NCI-H187 (cell line): Measurements from ENCODE around the gene B4GALNT1.
A peak's percentile ranks its signal among the peaks of the same experiment; 100 is the strongest.
"Not testable (repeated sequence)": the region's sequence is repeated elsewhere in the genome, so short reads cannot be mapped to it uniquely, and the experiment has no call there.

Source experiments
- DNase-seq, 2 experiments: peaks; one replicate each; lab custom pipeline; 2025; lab: John Stamatoyannopoulos, UW

The B4GALNT1 gene

DNA sequence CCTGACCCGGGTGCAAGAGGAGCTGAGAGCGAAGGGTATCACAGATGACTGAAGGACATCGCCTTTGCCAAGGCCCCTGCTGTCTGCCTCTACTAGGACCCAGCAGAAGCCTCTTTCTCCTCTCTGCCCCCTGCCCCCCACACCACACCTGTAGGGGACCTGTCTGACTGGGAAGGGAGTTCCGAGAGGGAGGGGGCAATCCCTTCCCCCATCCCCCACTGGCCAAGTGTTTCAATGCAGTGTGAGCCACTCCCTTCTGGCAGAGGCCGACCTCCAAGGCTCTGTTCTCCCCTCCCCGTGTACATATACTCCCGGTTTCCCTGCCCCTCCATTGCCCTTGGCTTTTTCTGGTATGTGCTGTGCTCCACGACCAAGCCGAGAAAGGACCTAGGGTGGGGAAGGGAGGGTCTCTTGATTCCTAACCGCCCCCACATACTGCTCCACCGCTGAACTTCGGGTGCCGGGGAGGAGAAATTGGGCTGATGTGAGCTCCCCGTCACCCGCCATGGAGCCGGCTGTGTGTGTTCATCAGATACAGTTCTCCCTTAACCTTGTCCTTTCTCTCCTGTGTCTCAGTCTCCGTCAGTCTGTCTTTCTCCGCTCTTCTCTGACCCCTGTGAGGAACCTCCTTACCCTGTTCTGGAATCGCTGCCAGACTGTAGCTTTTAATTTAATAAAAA is 23.8 kb downstream of the B4GALNT1 start:
- no peak for DNase-seq

DNA sequence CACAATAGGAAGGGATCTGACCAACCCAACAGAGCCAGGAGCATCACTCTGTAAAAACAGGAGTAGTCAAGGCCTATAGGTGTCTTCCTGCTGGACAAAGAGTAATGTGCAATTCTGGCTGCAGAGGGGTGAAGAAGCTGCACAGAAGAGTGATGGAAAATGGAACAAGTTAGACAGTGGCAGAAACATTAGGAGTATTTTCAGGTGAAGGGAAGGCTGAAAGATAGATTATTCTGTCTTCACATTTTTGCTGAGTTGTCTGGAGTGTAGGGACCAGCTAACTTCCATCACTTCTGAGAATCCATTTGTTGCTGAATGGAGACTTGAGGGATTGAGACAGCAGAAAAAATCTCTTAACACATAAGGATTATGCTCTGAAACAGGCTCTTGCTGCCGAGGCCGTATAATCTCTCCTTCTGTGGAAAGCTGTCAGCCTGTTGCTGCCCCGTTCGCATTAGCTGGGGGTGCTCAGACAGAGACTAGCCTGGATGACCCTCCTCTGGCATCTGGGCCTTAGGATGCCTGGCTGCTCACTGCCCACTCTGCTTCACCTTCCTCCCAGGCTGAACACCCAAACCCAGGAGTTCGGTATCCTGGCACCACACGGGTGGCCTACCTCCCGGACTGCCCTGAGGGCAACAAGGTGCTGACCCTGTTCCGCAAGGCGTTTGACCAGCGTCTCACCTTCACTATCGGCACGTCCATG is 24.9 kb downstream of the B4GALNT1 start:
- DNase-seq = no peak

DNA sequence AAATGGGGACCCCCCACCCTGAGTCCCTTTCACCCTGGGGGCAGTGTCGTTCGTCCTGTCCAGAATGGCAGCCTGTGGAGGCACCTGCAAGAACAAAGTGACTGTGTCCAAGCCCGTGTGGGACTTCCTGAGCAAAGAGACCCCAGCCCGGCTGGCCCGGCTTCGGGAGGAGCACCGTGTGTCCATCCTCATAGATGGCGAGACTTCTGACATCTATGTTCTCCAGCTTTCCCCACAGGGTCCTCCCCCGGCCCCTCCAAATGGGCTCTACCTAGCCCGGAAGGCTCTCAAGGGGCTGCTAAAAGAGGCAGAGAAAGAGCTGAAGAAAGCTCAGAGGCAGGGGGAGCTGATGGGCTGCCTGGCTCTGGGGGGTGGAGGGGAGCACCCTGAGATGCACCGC is 26.2 kb downstream of the B4GALNT1 start:
- no peak for DNase-seq

DNA sequence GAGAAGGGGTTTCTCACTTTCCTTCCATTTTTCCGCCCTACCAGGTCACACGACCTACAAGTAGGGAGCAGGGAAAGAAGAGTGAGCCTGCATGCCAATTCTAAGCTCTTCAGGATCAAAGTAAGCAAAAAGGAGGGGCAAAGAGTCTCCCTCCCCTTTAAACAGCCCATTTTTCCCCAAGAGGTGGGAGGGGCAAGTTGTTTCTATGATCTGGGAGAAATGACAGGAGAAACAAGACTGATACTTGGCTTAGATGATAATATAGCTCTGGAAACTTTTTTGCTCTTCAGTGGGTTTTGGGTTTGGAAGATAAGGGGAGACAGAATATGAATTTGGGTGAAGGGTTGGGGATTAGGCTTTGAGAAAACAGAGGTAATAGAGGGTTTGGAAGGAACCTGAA is 26.6 kb downstream of the B4GALNT1 start:
- no peak for DNase-seq

DNA sequence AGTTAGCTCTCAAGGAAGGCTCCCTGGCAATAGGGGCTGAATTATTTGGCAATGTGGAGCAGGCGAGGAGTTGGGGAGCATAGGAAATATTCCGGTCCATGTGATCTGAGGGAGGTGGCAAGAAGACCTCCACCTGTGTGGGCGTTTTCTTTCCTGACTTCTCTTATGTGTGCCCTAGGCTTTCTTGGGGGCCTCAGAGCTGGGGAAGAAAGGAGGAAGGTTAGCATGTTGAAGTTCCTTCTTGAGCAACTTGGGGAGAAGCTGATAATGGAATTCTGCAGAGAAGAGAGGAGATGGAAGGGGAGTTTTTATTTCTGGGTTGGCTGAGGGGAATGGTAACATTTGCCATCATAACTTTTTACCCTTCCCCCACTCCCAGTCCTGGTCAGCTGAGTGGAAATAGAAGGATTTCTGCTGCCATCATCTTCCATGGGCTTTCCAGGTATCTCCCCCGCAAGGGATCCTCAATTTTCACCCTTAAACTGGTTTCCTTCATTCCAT is 27.1 kb downstream of the B4GALNT1 start:
- no peak for DNase-seq

DNA sequence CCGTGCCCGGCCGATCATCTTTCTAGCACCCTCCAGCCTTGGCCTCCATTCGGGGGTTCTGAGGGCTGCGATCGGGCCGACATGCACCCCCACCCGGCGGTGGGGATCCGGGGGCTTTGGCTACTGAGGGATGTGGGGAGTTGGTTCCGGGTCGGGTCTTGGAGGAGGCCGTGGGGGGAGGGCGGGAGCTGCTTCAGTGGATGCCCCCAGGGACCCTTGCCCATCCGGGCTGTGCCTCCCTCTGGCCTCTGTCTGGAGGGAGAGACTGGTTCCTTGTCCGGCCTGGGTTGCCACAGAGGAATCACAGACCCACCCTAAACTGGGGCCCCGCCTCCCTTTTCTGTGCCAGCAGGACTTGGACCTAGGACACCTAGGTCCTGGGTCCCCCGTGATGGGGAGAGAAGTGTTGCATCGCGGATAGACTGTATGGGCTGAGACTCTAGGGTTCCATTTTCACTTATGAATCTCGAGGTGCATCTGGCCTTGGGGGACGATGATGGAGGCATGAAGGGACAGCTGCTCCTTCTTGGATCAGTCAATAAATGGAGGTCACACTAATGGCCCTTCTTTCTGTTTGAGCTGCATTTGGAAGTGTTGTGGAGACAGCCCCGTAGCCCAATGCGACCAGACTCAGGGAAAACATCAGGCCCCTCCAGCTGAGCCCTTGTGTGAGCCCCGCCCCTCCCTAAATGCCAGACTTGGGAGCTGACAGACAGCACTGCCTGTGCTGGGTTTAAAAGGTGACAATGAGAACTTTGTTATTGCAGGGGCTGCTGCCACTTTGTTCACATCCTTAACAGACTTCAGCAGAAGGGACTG is 27.8 kb downstream of the B4GALNT1 start:
- no peak for DNase-seq

DNA sequence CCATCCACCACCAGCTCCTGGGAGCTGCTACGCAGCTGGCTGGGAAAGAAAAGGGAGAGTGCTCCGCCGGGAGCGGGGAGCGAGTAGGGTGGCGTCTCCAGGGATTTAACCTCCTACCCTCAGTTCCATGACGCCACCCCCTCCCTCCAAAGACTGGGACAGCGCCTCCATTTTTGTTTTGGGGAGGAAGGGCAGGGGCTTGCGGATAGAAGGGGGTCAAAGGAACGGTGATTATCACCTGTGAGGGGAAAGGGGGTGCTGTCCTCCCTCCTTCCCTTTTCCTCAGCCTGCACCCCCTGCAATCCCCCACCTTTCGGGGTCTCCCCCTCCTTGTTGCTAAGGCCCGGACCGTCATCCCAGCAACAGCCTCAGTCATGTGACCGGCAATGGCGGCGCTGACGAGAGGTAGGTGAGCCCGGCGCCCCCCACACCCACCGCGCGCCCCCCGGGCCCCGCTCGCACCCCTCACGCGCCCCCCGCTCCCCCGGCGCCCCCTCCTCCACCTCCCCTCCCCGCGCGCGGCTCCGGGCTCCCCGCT is 28.5 kb downstream of the B4GALNT1 start, which contains the start of gene DTX3:
Gene DTX3 (plus strand): TSS at position 371 of the 538 bp plus-strand sequence. CDS start 1,694 bp downstream, outside the sequence.
- DNase-seq = peak in 1 of 2 experiments; percentile 30

DNA sequence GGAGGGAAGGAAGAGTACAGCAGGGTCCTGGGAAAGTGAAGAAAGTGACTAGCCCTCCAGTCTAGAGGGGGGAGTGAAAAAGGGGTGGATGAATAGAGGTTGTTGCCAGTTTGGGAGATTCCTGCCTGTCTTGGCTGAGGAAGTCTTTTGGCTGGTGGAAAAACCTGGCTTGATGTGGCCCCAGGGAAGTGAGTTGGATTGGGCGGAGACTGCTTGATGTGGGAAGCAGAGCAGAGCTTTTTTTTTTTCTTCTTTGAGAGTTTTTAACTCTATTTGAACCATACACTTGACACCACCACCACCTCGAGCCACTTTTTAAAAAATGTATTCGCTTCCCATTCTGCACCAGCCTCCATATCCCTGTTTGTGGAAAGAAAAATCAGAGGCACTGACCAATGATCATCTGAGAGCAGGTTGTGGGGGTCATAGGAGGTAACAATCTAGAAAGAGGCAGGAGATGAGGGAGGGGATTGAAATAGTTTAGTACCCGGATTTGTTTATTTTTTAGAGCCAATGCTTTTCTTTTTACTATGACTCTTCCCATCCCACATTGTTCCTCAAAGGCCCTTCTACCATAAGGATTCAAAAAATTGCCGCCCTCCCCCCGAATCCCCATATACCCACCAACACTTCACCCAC is 29.1 kb downstream of the B4GALNT1 start:
- peak in 1 of 2 experiments; percentile 15 for DNase-seq

DNA sequence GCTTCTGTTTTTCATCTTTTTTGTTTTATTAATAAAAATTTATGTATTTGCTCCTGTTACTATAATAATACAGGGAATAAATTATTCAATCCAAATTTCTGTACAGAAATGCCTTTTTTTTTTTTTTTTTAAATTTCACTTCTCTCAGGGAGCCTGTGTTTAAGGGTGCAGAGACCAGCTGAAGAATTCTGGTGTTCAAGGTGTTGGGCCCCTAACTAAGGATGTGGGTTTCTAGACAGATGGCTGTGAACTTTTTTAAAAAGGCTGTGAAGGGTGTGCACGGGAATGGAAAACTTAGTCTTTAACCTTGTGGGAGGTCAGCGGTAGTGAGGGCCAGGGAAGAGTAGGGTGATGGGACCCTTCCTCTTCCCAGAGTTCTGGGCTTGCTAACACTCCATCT is 29.7 kb downstream of the B4GALNT1 start:
- no peak for DNase-seq

DNA sequence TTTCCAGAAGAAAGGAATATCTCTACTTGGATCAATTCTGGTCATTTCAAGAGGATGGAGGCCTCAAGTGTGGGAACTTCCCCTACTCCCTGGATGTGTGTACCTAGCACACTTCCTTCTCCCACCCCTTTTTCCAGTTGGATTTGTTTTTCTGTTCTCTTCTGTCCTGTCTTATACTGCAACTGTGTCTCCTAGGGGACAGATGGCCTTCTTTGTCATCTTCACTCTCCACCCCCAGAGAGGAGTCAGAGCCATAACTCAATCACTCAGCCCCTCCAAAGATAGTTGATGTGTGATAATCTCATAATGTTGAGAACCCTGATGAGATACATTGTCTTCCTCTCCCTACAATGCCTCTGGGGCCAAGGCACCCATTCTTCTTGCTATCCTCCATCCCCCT is 30.5 kb downstream of the B4GALNT1 start:
- no peak for DNase-seq

DNA sequence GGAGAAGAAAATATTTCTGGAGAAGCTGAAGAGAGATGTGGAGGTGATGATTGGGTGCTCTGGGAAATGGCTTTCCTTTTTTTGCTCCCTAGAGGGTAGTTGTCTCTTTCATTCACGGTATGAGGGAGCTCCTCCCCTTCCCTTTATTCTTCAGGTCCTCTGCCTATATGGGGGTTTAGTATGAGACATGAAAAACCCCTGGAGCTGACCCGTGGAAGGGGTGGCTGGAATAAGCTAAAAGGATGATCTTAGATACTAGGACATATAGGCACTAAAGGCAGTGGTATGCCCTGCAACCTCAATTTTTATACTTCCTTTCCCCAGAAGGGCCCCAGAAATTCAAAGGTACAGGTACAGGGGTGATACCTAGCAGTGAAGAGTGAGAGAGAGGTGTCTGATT is 32.6 kb downstream of the B4GALNT1 start:
- DNase-seq = no peak

DNA sequence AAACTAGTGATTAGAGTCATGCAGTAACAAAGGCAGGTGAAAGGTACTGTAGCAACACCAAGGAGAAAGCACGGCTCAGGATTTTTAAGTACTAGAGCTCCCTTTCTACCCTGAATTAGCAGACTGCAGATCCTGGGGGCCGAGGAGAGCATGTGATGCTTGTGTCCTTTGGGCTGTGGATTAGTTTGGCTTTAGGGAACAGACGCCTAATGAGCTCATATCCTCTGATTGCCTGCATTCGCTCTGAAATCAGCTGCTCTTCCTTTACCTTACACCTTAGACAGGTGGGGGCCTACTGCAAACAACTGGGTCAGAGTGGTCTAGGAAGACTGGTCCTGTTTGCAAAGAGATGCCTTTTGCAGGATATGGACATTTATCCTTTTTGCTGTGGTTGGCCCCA is 39.8 kb downstream of the B4GALNT1 start:
- DNase-seq = no peak

DNA sequence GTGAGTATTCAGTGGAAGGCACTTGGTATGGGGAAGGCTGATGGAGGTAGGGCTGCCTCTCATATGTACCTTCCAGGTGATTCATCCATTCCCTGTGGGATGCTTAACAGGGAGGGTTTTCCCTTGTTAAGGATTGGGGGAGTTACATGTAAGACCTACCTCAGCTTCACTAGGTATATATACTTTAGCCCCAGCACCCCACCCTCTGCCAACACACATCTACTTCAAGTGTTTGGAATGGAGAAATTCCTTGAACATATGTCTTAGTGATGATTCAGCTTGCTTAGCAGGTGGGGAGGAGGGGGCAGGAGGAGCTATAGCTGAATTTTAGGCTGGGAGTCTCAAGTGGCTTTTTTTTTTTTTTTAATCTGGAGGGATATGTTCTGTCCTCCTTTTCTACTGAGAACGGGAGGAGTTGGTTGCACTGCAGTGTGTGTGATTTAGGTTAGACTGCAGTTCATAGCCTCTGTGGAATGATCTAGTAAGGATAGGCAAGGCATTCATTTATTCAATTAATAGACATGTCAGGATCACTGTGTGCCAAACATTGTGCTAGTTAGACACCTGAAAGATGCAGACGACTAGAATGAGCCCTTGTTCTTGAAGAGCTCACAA is 40.3 kb downstream of the B4GALNT1 start:
- DNase-seq = no peak

DNA sequence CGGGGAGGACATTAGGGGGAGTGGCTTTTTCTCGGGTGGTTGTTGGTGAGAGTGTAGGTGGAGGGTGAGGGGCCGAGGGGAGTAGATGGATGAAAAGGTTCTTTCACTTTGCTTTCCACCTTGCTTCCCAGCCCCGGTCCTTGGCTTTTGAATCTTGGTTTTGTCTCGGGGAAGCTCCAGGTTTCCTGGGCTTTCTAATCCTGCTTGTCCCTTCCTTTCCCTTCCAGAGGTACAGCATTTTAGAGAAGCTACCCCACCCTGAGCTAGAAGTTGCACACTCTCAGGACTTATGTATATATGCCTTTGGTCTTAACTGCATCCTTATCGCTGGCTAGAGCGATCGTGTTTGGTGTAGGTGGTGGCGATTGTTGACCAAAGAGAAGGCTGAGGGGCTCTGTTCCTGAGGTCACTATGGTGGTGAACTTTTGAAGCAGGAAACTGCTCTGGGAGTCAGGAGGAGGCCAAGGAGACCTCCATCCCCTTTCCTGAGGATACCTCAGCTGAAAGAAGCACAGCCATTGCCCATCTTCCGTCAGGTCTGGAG is 41.1 kb downstream of the B4GALNT1 start:
- DNase-seq = no peak

DNA sequence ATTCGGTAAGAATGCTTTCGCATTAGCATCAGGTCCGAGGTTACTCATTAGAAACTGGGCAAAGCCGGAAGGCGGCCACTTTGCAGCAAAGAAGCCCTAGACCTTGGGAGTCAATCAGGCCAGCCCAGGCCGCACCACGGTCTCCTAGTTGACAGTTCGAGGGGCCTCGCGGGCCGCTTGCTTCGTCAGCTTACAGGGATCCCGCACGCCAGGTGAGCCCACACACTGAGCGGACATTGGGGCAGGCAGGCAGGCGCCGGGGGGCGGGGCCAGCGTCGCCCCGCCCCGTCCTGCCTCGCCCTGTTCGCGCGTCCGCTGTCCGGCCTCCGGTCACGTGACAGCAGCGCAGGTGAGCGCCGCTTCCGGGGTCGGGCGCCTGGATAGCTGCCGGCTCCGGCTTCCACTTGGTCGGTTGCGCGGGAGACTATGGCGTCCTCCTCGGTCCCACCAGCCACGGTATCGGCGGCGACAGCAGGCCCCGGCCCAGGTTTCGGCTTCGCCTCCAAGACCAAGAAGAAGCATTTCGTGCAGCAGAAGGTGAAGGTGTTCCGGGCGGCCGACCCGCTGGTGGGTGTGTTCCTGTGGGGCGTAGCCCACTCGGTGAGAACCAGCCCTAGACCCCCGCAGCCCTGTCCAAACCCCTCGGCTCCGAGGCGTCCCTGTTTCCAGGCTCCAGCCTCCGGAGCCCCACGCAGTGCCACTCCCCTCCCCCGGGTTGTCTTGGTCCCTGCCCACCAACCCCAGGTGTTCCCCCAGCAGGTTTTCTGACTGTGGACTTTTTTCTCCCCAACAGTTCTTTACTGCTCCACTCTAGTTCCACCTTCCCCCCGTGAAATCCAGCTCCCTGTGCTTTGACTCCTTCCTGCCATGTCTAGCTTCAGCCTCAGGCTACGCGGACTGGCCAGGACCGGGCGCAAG is 41.9 kb downstream of the B4GALNT1 start, which contains the start of gene PIP4K2C:
Gene PIP4K2C (plus strand): TSS at position 329 of the 918 bp plus-strand sequence. CDS start 98 bp downstream, at position 427.
- DNase-seq = peak; percentile 89

DNA sequence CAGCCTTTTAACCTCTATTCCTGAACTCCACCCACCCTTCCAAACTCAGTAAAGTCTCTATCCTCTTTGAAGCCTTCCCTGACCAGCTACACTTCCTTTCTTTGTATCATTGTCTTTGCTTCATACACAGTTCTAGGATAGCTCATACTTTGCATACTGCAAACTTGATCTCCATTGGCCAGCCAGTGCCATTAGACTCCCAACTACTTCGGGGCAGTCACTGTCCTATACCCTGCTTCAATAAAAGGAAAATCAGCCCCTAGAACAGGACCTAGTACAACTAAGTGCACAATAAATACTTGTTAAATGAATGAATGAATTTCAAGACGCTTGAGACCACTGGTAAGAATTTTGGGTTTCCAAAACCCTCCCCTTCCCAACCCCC is 42.5 kb downstream of the B4GALNT1 start:
- no peak for DNase-seq

DNA sequence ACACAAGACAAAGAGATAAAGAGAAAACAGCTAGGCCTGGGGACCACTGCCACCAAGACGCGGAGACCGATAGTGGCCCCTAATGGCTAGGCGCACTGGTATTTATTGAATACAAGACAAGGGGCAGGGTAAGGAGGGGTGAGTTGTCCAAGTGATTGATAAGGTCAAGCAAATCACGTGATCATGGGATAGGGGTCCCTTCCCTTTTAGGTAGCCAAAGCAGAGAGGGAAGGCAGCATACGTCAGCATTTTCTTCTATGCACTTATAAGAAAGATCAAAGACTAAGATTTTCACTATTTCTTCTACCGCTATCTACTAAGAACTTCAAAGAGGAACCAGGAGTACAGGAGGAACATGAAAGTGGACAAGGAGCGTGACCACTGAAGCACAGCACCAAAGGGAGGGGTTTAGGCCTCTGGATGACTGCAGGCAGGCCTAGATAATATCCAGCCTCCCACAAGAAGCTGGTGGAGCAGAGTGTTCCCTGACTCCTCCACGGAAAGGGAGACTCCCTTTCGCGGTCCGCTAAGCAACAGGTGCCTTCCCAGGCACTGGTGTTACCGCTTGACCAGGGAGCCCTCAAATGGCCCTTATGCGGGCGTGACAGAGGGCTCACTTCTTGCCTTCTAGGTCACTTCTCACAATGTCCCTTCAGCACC is 43.9 kb downstream of the B4GALNT1 start:
- not testable (repeated sequence) for DNase-seq

DNA sequence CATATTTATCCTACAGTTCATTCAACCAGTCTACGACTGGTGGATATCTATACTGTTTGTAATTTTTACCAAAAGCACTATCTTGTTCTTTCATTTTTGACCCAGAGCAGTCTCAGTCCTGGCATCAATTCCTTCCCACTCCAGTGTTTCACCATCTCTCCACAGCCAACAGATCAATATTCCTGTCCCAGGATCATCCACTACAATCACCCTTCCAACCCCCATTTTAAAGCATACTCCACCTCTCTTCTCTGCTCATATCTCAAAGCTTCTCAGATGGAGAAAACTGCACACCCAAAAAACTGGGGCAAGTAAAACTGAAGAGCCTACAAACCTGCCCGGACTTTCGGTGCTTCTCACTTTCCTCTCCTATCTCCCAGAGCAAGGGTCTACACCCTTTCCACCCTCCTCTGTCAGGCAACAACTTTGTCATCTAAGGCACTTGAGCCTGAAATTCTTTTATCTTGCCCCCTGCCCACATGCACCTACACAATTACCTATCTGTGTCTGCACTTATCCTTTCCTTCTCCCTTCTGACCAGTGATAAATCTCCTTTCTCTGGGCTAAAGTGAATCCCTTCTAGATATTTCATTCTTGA is 46.1 kb downstream of the B4GALNT1 start:
- DNase-seq = no peak

DNA sequence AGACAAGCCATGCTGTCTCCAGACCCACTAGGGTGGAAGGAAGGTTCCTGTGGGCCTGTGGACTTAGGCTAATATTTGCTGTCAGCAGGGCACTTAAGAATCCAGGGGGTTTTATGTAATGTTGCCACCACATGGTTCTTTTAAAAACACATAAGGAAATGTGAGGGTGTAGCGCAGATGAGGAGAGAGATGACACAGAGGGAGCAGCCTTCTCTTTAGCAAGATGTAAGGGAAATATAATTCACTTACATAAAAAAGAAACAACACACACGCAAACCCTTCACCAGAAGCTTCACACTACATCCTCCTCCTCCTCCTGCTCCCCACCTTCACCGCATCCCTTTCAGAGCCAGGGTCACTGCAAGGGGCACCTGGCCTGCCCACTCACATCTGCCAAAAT is 46.9 kb downstream of the B4GALNT1 start:
- no peak for DNase-seq
